Esophagus (tissue), 2 donors: ENCODE measurements around the gene FLVCR1. TPM values are rescaled to one million over a fixed set of nuclear protein-coding genes. Genes with fewer than 3 reads are reported as not detected.
"Not testable (repeated sequence)": the region's sequence is repeated elsewhere in the genome, so short reads cannot be mapped to it uniquely, and the experiment has no call there.

Experiments
- H3K27ac ChIP-seq, 2 donors: one replicate each; pipeline ENCODE4 v1.5.1; 2013; ENCODE audit warnings: low read depth in 2 of 2, mild to moderate bottlenecking in 2 of 2, inconsistent platforms in 1 of 2, low read length in 1 of 2, moderate library complexity in 1 of 2
- H3K27me3 ChIP-seq, 2 donors: one replicate each; pipeline ENCODE4 v1.6.1; 2013; ENCODE audit warnings: low read length in 2 of 2, control low read depth in 1 of 2, mild to moderate bottlenecking in 1 of 2; ENCODE audit not compliant: insufficient read depth in 2 of 2, control insufficient read depth in 1 of 2
- H3K36me3 ChIP-seq, 2 donors: one replicate each; pipeline ENCODE4 v1.6.1; 2013; ENCODE audit warnings: low read length in 1 of 2; ENCODE audit not compliant: control insufficient read depth in 2 of 2, insufficient read depth in 2 of 2
- H3K4me1 ChIP-seq, 2 donors: one replicate each; pipeline ENCODE4 v1.6.1; 2013; ENCODE audit warnings: low read length in 1 of 2; ENCODE audit not compliant: control insufficient read depth in 2 of 2, insufficient read depth in 2 of 2
- H3K4me3 ChIP-seq, 2 donors: one replicate each; pipeline ENCODE4 v1.5.1; 2013; ENCODE audit warnings: low read length in 2 of 2, mild to moderate bottlenecking in 2 of 2, low read depth in 1 of 2, moderate library complexity in 1 of 2
- H3K9me3 ChIP-seq, 2 donors: one replicate each; pipeline ENCODE4 v1.6.1; 2013; ENCODE audit warnings: mild to moderate bottlenecking in 2 of 2, low read depth in 1 of 2, low read length in 1 of 2, moderate library complexity in 1 of 2; ENCODE audit not compliant: control insufficient read depth in 2 of 2, insufficient read depth in 1 of 2
- WGBS, 2 donors: extraction: QIAGEN DNeasy Blood & Tissue Kit; methylation state at CpG; one replicate each; pipeline ENCODE4 v1.1.7; 2013; 5-methylcytosine and 5-hydroxymethylcytosine counted together
- polyA plus RNA-seq, 2 donors: library from polyadenylated mRNA; stranded (reverse); fragments of 200-250 nt; gene quantifications; one replicate each; pipeline ENCODE4 v1.2.3, GENCODE V29; 2013
- donor health status: healthy with polysubstance abuse.
- donor health status: Bipolar disorder and iron deficiency.

Gene FLVCR1
- polyA plus RNA-seq, 2 donors: 1.6 to 2.1 TPM

DNA sequence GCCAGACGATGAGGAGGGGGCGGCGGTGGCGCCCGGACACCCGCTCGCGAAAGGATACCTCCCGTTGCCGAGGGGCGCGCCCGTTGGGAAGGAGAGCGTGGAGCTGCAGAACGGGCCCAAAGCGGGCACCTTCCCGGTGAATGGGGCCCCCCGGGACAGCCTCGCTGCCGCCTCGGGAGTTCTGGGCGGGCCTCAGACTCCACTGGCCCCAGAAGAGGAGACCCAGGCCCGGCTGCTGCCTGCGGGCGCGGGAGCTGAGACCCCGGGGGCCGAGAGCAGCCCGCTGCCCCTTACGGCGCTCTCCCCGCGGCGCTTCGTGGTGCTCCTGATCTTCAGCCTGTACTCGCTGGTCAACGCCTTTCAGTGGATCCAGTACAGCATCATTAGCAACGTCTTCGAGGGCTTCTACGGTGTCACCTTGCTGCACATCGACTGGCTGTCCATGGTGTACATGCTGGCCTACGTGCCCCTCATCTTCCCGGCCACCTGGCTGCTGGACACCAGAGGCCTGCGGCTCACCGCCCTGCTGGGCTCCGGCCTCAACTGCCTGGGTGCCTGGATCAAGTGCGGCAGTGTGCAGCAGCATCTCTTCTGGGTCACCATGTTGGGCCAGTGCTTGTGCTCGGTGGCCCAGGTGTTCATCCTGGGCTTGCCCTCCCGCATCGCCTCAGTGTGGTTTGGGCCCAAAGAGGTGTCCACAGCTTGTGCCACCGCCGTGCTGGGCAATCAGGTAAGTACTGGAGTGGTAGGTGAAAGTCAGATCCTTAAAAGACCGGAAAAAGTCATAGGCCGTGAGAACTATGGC is 588 bp downstream of the FLVCR1 start:
- 6 to 8% methylated on average over 35 to 54 of the region's 54 CpGs for WGBS, 2 donors
- H3K27me3 ChIP-seq: no peaks in the 10 kb centered on the region
- peaks cover 3% of the 10 kb centered on the region in 2 donors for H3K4me1 ChIP-seq
- H3K9me3 ChIP-seq: no peaks in the 10 kb centered on the region
- peak overlapping the region; percentile 80 to 88 for H3K4me3 ChIP-seq
- H3K27ac ChIP-seq: peak overlapping the region; percentile 74 to 86
- H3K36me3 ChIP-seq: no peaks in the 10 kb centered on the region

GRCh38 chr1:212860713-212861581 is 2.9 kb downstream of the FLVCR1 start:
- Histone ChIP-seq H3K27ac (no peak overlapping the region), H3K9me3 (no peaks in the 10 kb centered on the region), H3K27me3 (no peaks in the 10 kb centered on the region), H3K36me3 (peaks cover 0 to 2% of the 10 kb centered on the region in 2 donors), H3K4me3 (no peak overlapping the region), H3K4me1 (peaks cover 3% of the 10 kb centered on the region in 2 donors)
- WGBS, 2 donors: 82 to 87% methylated on average over 5 of the region's 5 CpGs

DNA sequence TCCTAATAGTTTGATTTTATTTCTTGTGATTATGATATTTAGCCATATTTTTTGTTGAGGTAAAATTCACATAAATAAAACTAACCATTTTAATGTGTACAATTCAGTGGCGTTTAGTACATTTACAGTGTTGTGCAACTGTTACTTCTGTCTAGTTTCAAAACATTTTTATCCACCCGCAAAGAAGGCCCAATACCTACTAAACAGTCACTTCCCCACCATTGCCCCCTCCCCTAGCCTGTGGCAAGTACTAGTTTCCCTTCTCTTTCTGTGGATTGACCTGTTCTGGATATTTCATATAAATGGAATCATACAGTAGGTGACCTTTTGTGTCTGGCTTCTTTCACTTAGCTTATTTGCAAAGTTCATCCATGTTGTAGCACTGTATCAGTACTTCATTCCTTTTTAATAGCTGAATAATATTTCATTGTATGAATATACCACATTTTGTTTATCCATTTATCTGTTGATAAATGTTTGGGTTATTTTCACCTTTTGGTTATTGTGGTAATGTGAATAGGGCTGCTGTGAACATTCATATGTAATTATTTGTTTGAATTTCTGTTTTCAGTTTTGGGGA is 4.1 kb downstream of the FLVCR1 start:
- H3K4me1 ChIP-seq: peaks cover 0 to 3% of the 10 kb centered on the region in 2 donors
- H3K4me3 ChIP-seq: no peak overlapping the region
- no peaks in the 10 kb centered on the region for H3K27me3 ChIP-seq
- no peaks in the 10 kb centered on the region for H3K9me3 ChIP-seq
- H3K27ac ChIP-seq: no peak overlapping the region
- peaks cover 0 to 2% of the 10 kb centered on the region in 2 donors for H3K36me3 ChIP-seq
- WGBS, 2 donors: 89 to 93% methylated on average over 2 of the region's 2 CpGs

- not testable (repeated sequence) for H3K4me1 ChIP-seq, H3K27ac ChIP-seq, H3K9me3 ChIP-seq, H3K36me3 ChIP-seq, H3K27me3 ChIP-seq, H3K4me3 ChIP-seq
- WGBS, 2 donors: 89% methylated on average over 10 of the region's 10 CpGs
These were observed 5.3 kb downstream of the FLVCR1 start for GRCh38 chr1:212863345-212863744.

DNA sequence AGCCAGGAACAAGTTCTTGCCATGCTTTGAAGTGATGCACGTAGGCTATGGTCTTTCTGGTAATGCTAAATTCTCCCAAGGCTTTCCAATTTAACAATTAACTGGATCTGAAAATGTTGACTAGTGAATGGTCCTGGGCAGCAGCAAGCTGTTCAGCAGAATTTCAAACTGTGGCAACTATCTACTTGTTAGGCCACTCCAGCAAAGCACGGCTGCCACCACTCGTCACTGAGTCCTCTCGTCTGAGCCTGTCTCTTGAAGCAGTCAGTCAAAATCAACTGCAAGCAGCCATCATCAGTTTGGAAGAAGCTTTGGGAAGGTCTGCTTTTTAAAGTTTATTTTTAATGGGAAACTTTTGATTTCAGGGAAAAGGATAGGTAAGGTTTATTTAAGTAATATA is 6.1 kb downstream of the FLVCR1 start:
- H3K27ac ChIP-seq: no peak overlapping the region
- no peaks in the 10 kb centered on the region for H3K9me3 ChIP-seq
- 91 to 93% methylated on average over 4 of the region's 4 CpGs for WGBS, 2 donors
- no peaks in the 10 kb centered on the region for H3K27me3 ChIP-seq
- H3K36me3 ChIP-seq: peaks cover 0 to 2% of the 10 kb centered on the region in 2 donors
- no peak overlapping the region for H3K4me3 ChIP-seq
- H3K4me1 ChIP-seq: no peaks in the 10 kb centered on the region

DNA sequence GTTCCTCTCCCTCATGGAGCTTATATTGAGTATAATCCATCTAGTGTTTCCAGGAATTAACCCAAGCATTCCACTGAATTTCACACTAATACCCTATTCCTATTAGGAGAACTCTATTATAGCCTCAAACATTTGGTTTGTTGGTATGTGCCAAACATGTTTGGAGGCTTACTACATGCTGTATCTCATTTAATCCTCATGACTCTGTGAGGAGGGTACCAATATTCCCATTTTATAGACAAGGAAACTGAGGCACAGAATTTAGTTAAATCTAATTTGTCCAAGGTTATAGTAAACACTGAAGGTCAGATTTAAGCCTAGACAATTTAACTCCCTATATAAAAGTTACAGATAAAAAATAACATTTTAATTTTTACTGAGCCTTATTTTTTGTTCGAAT is 9.1 kb downstream of the FLVCR1 start:
- WGBS, 2 donors: 82 to 98% methylated on average over 1 of the region's 1 CpG
- peaks cover 0 to 2% of the 10 kb centered on the region in 2 donors for H3K36me3 ChIP-seq
- H3K4me1 ChIP-seq: no peaks in the 10 kb centered on the region
- no peak overlapping the region for H3K27ac ChIP-seq
- H3K27me3 ChIP-seq: no peaks in the 10 kb centered on the region
- H3K9me3 ChIP-seq: no peaks in the 10 kb centered on the region
- no peak overlapping the region for H3K4me3 ChIP-seq

GRCh38 chr1:212871976-212872375 is 13.9 kb downstream of the FLVCR1 start:
- no peak overlapping the region for H3K27ac ChIP-seq
- H3K9me3 ChIP-seq: no peaks in the 10 kb centered on the region
- no peaks in the 10 kb centered on the region for H3K4me1 ChIP-seq
- no peak overlapping the region for H3K4me3 ChIP-seq
- H3K36me3 ChIP-seq: no peaks in the 10 kb centered on the region
- no peaks in the 10 kb centered on the region for H3K27me3 ChIP-seq
- 97 to 100% methylated on average over 1 of the region's 1 CpG for WGBS, 2 donors

- H3K4me3 ChIP-seq: no peak overlapping the region
- H3K4me1 ChIP-seq: no peaks in the 10 kb centered on the region
- H3K9me3 ChIP-seq: no peaks in the 10 kb centered on the region
- no peaks in the 10 kb centered on the region for H3K27me3 ChIP-seq
- no peaks in the 10 kb centered on the region for H3K36me3 ChIP-seq
- 69 to 71% methylated on average over 2 of the region's 2 CpGs for WGBS, 2 donors
- no peak overlapping the region for H3K27ac ChIP-seq
These were observed 15.4 kb downstream of the FLVCR1 start for GRCh38 chr1:212873518-212873917.

DNA sequence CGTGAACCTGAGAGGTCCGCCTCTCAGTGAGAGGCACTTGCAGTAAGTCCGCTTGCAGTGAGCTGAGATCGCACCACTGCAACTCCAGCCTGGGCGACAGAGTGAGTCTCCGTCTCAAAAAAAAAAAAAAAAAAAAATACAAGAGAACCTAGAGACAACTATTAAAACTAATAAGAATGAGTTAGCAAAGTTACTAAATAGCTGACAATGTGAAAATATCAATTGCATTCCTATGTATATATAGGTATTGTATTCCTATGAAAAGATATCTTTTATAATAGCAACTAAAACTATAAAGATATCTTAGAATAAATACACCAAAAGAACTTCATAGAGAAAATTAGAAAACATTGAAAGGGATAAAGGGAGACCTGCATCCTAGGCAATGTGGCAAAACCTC is 20.3 kb downstream of the FLVCR1 start:
- no peaks in the 10 kb centered on the region for H3K4me1 ChIP-seq
- H3K36me3 ChIP-seq: peaks cover 0 to 3% of the 10 kb centered on the region in 2 donors
- no peak overlapping the region for H3K4me3 ChIP-seq
- H3K27ac ChIP-seq: no peak overlapping the region
- H3K9me3 ChIP-seq: no peaks in the 10 kb centered on the region
- 97 to 98% methylated on average over 6 of the region's 6 CpGs for WGBS, 2 donors
- no peaks in the 10 kb centered on the region for H3K27me3 ChIP-seq
